Activated T-helper 17 cell treated with anti-CD3 and anti-CD28 coated beads, Interleukin-2, amount 50 U/mL, for 72 hours (primary cell): ENCODE results near the gene GNA12. TPM values are rescaled to one million over a fixed set of nuclear protein-coding genes. Genes with fewer than 3 reads are reported as not detected.
"Not testable (repeated sequence)": the region's sequence is repeated elsewhere in the genome, so short reads cannot be mapped to it uniquely, and the experiment has no call there.

Experiments
- ATAC-seq: fragments of 150-1000 bp; cut with Tn5 transposase; replicated peaks from 2 replicates; pipeline ENCODE4 v1.10.0; 2021; ENCODE audit warnings: mild to moderate bottlenecking, moderate library complexity
- H3K27ac Mint-ChIP-seq: one replicate; pipeline ENCODE4 v1.8.0; 2022; ENCODE audit warnings: mixed read lengths
- H3K27me3 Mint-ChIP-seq: one replicate; pipeline ENCODE4 v1.8.0; 2022; ENCODE audit warnings: mixed read lengths
- H3K36me3 Mint-ChIP-seq: one replicate; pipeline ENCODE4 v1.8.0; 2022; ENCODE audit warnings: low read depth, mild to moderate bottlenecking, mixed read lengths
- H3K4me1 Mint-ChIP-seq: one replicate; pipeline ENCODE4 v1.8.0; 2022; ENCODE audit warnings: mixed read lengths
- H3K4me3 Mint-ChIP-seq: one replicate; pipeline ENCODE4 v1.8.0; 2022; ENCODE audit warnings: mild to moderate bottlenecking, mixed read lengths
- H3K9me3 Mint-ChIP-seq: one replicate; pipeline ENCODE4 v1.8.0; 2022; ENCODE audit warnings: mixed read lengths
- total RNA-seq, 2 donors: library from RNA; stranded (reverse); gene quantifications; one replicate each; pipeline ENCODE4 v1.2.3, GENCODE V29; 2022

Gene GNA12
- total RNA-seq, 2 donors from 2014 or later, result 15.4 to 17.4 TPM

- Mint-ChIP-seq H3K27me3 (peaks cover 14% of the 10 kb centered on the region), H3K9me3 (no peaks in the 10 kb centered on the region), H3K36me3 (no peaks in the 10 kb centered on the region), H3K4me1 (no peaks in the 10 kb centered on the region), H3K27ac (no peak overlapping the region), H3K4me3 (no peak overlapping the region)
- no peak for ATAC-seq
Observed at GRCh38 chr7:2692543-2692942, 151.6 kb downstream of the GNA12 start.

DNA sequence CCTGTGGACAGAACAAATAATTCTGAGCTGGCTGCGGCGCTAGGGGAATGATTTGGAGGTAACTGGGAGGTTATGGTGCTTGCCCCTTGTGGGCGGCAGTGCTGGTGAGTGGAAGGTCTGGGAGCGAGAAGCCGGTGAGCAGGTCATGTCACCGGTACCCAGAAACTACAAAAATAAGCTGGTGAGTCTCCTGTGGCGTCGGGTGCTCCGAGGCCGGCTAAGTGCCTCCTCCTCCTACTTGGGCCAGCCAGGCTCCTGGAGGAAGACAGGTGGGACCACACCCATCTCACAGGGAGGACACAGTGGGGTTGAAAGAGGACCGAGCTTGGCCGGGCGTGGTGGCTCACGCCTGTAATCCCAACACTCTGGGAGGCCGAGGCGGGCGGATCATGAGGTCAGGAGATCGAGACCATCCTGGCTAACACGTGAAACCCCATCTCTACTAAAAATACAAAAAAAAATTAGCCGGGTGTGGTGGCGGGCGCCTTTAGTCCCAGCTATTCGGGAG lies 152.1 kb downstream of the GNA12 start:
- ATAC-seq, H3K9me3 Mint-ChIP-seq: not testable (repeated sequence)

DNA sequence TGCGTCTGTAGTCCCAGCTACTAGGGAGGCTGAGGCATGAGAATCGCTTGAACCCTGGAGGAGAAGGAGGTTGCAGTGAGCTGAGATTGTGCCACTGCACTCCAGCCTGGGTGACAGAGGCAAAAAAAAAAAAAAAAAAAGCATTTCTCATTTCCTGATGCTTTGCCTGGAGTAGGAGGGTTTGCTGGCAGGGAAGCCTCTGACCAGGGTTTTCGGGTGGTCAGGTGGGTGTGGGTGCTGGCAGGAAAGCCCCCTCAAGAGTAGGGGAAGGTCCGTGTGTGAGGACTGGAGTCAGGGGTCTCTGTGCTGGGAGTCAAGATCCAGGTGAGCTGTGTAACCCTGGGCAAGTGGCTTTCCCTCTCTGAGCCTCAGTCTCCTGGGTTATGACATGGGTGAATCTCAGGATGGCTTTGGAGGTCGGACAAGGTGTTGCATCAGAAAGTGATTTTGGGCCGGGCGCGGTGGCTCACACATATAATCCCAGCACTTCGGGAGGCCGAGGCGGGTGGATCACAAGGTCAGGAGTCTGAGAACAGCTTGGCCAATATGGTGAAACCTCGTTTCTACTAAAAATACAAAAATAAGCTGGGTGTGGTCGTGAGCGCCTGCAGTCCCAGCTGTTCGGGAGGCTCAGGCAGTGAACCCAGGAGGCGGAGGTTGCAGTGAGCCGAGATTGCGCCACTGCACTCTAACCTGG lies 152.9 kb downstream of the GNA12 start:
- no peak for ATAC-seq
- Mint-ChIP-seq H3K4me3 (no peak overlapping the region), H3K4me1 (no peaks in the 10 kb centered on the region), H3K9me3 (no peaks in the 10 kb centered on the region), H3K27me3 (peaks cover 19% of the 10 kb centered on the region), H3K36me3 (no peaks in the 10 kb centered on the region), H3K27ac (no peak overlapping the region)

More for the DNA sequence above, 152.1 kb downstream of the GNA12 start:
- not testable (repeated sequence) for H3K36me3 Mint-ChIP-seq, H3K27ac Mint-ChIP-seq, H3K4me3 Mint-ChIP-seq, H3K4me1 Mint-ChIP-seq
- H3K27me3 Mint-ChIP-seq, result peaks cover 17% of the 10 kb centered on the region

DNA sequence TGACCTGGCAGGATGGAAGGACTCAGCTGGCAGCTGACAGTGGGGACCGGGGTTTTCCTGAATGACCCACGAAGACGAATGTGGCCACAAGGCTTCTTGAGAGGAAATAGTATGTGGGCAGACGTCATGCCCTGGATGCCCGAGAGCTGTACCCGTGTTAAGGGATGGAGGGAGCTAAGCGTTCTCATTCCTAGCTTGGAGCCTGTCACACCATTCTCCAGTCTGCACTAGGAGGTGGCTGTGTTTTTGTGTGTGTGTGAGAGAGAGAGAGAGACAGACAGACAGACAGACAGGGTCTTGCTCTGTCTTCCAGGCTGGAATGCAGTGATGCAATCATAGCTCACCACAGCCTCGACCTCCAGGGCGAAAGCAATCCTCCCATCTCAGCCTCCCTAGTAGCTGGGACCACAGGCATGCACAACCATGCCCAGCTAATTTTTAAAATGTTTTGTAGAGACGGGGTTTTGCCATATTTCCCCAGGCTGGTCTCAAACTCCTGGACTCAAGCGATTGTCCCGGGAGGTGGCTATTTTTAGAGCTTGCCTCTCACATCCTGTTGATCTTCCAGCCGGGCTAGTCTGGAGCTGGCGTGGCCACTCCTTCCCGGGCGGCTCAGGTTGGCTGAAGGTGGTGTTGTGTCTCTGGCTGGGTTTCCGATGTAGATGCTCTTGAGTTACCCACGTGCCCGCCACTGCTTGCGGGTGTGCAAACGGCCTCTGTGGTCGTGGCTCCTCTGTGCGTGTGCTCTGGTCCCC lies 154.0 kb downstream of the GNA12 start:
- ATAC-seq, result no peak
- H3K4me1 Mint-ChIP-seq, result no peaks in the 10 kb centered on the region

DNA sequence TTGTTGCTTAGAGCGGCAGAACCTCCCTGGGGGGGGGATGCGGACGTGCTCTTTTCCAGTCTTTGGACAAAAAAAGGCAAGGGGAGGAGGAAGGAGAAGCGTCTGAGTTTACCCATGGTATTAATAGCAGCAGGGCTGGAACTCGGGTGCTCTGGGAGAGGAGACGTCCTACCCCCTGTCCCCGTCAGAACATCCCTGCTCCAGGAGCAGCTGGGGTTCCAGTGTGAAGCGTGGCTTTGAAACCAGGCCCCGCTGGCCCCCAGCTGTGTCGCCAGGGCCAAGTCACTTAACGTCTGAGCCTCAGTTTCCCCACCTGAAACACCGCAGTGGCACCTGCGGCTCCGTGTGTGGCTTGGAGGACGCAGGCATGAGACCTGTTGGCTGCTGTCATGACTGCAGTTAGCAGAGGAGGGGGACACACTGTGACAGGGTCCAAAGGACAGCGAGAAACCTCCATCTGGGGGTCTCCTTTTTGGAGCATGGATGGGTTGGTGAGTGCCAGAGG lies 154.7 kb downstream of the GNA12 start:
- H3K9me3 Mint-ChIP-seq, result no peaks in the 10 kb centered on the region
- peaks cover 23% of the 10 kb centered on the region for H3K27me3 Mint-ChIP-seq
- H3K27ac Mint-ChIP-seq, result no peak overlapping the region
- no peaks in the 10 kb centered on the region for H3K36me3 Mint-ChIP-seq
- no peak overlapping the region for H3K4me3 Mint-ChIP-seq
- ATAC-seq, result no peak
- H3K4me1 Mint-ChIP-seq, result no peaks in the 10 kb centered on the region

More for the DNA sequence above, 154.0 kb downstream of the GNA12 start:
- H3K36me3 Mint-ChIP-seq, result no peaks in the 10 kb centered on the region
- no peak overlapping the region for H3K4me3 Mint-ChIP-seq
- no peak overlapping the region for H3K27ac Mint-ChIP-seq
- H3K27me3 Mint-ChIP-seq, result peaks cover 23% of the 10 kb centered on the region
- H3K9me3 Mint-ChIP-seq, result no peaks in the 10 kb centered on the region

- Mint-ChIP-seq H3K36me3 (no peaks in the 10 kb centered on the region), H3K27ac (no peak overlapping the region), H3K27me3 (peaks cover 23% of the 10 kb centered on the region), H3K4me1 (no peaks in the 10 kb centered on the region), H3K4me3 (peak overlapping the region; percentile 25), H3K9me3 (no peaks in the 10 kb centered on the region)
- no peak for ATAC-seq
Observed at GRCh38 chr7:2688409-2689342, 155.4 kb downstream of the GNA12 start.

DNA sequence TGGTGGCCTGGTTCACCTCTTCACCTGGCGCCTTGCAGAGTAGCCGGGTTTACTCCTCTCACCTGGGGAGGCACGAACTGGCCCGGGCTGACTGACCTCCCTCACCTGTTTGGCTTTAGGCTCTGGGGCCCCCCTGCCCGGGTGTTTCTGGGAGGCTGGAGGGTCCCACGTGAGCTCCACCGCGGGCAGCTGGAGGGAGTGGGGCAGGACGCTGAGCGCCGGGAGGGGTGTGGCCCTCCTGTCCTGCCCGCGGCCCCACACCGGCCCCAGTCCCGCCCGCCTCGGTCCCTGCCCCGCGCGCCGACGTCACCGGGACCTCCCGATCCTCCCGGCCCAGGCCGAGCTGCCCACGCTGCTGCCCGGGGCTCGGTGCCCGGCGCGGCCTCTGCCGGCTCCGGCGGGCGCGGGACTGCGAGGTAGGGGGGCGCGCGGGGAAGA lies 156.2 kb downstream of the GNA12 start, which contains the start of gene AMZ1:
TSS of gene AMZ1 (plus strand) at position 322 of the 438 bp plus-strand sequence. CDS start 12,250 bp downstream, outside the sequence.
- no peak for ATAC-seq
- Mint-ChIP-seq H3K27ac (no peak within 1 kb of the TSS), H3K9me3 (no peaks in the 10 kb centered on the region), H3K36me3 (no peaks in the 10 kb centered on the region), H3K27me3 (peaks cover 26% of the 10 kb centered on the region), H3K4me3 (peak within 1 kb of the TSS; percentile 25), H3K4me1 (no peaks in the 10 kb centered on the region)

DNA sequence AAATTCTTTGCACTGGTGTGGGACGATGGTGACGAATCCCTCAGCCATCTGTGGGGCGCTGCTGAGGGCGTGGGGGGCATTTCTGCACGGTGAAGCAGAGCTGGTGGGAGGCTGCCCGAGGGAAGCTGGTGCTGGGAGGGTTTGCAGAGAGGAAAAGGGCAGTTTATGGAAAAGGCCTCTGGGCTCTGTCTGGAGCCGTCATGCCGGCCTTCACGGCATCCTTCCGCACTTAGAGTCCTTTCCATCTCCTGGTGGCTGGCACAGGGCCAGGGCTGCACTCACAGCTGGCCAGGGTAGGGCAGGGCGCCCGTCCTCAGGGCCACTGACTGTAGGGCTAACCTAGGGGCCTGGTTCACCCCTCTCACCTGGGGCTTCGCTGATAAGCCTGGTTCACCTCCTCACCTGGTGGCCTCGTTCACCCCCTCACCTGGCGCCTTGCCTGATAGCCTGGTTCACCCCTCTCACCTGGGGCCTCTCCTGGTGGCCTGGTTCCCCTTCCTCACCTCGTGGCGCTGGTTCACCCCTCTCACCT lies 156.7 kb downstream of the GNA12 start:
- Mint-ChIP-seq H3K27me3 (peaks cover 29% of the 10 kb centered on the region), H3K4me1 (no peaks in the 10 kb centered on the region), H3K4me3 (no peak overlapping the region), H3K27ac (no peak overlapping the region), H3K9me3 (no peaks in the 10 kb centered on the region), H3K36me3 (no peaks in the 10 kb centered on the region)
- no peak for ATAC-seq

DNA sequence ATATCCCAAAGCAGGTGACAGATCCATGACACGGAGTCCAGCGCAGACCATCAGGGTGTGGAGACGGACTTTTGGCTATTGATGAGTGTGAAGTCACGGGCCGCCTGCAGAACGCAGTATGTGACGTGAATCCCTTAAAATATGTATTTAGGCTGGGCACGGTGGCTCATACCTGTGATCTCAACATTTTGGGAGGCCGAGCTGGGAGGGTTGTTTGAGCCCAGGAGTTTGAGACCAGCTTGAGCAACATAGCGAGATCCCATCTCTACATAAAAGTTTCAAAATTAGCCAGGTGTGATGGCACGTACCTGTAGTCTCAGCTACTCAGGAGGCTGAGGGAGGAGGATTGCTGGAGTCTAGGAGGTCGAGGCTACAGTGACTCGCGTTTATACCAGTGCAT lies 158.0 kb downstream of the GNA12 start:
- Mint-ChIP-seq H3K9me3 (no peaks in the 10 kb centered on the region), H3K4me1 (no peaks in the 10 kb centered on the region), H3K27me3 (peaks cover 31% of the 10 kb centered on the region), H3K4me3 (no peak overlapping the region), H3K36me3 (no peaks in the 10 kb centered on the region), H3K27ac (no peak overlapping the region)
- no peak for ATAC-seq

- H3K4me3 Mint-ChIP-seq, result no peak overlapping the region
- peaks cover 23% of the 10 kb centered on the region for H3K27me3 Mint-ChIP-seq
- H3K9me3 Mint-ChIP-seq, result no peaks in the 10 kb centered on the region
- ATAC-seq, result no peak
- H3K36me3 Mint-ChIP-seq, result no peaks in the 10 kb centered on the region
- no peak overlapping the region for H3K27ac Mint-ChIP-seq
- H3K4me1 Mint-ChIP-seq, result no peaks in the 10 kb centered on the region
Observed at GRCh38 chr7:2684501-2684900, 159.6 kb downstream of the GNA12 start.

GRCh38 chr7:2681929-2682799 lies 161.9 kb downstream of the GNA12 start:
- Mint-ChIP-seq H3K36me3 (no peaks in the 10 kb centered on the region), H3K9me3 (no peaks in the 10 kb centered on the region), H3K4me1 (no peaks in the 10 kb centered on the region), H3K27ac (no peak overlapping the region), H3K27me3 (peaks cover 16% of the 10 kb centered on the region), H3K4me3 (no peak overlapping the region)
- ATAC-seq, result no peak

DNA sequence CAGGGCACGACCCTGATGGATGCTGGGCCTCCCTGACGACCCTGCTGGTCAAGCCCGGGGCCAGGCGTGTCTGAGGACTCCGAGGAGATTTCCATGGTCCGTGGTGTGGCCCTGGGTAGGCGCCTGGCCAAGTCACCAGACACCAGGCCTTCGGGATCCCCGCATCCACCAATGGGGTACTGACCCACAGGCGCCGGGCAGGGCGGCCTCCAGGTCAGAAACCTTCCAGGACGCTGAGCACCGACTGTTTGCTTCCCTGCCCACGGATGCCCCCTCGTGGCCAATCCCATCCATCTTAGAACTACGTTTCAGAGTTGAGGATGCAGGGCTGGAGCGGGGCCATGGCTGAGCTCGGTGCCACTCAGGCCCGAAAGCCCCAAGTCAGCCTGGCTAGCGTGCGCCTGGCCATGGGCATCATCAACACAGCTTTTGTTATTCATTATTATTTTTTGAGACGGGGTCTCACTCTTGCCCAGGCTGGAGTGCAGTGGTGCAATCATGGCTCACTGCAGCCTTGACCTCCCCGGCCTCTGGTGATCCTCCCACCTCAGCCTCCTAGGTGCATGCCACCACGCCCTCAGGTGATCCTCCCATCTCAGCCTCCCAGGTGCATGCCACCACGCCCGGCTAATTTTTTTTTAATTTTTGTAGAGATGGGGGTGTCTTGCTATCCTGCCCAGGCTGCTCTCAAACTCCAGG lies 163.2 kb downstream of the GNA12 start:
- Mint-ChIP-seq H3K27me3 (peaks cover 12% of the 10 kb centered on the region), H3K4me1 (no peaks in the 10 kb centered on the region), H3K36me3 (no peaks in the 10 kb centered on the region), H3K9me3 (no peaks in the 10 kb centered on the region), H3K27ac (no peak overlapping the region), H3K4me3 (no peak overlapping the region)
- peak; percentile 74 for ATAC-seq

GRCh38 chr7:2680256-2680655 lies 163.9 kb downstream of the GNA12 start:
- Mint-ChIP-seq H3K36me3 (no peaks in the 10 kb centered on the region), H3K27ac (no peak overlapping the region), H3K4me3 (no peak overlapping the region), H3K4me1 (no peaks in the 10 kb centered on the region), H3K27me3 (peaks cover 9% of the 10 kb centered on the region), H3K9me3 (no peaks in the 10 kb centered on the region)
- ATAC-seq, result no peak
